Measurements from ENCODE around the gene PCAT7. TPM values are rescaled to one million over a fixed set of nuclear protein-coding genes. Genes with fewer than 3 reads are reported as not detected.
"Not testable (repeated sequence)": the region's sequence is repeated elsewhere in the genome, so short reads cannot be mapped to it uniquely, and the experiment has no call there.

PCAT7 gene
- total RNA-seq, 4 donors from 2014 or later = not detected

- 85 to 88% methylated on average over 6 of the region's 6 CpGs for WGBS, 2 donors
- Histone ChIP-seq H3K4me1 (peaks cover 0 to 7% of the 10 kb centered on the region in 2 donors), H3K4me3 (replicated peaks in 1 of 3) (no peak overlapping the region), H3K36me3 (no peaks in the 10 kb centered on the region), H3K27ac (no peak overlapping the region), H3K9me3 (no peaks in the 10 kb centered on the region), H3K27me3 (no peaks in the 10 kb centered on the region)
- intact Hi-C loops (cut with DNase I) = no loop called here
- DNase-seq = no peak
- TF ChIP-seq CTCF (IDR thresholded peaks at IDR 0.05) = no peak
- no peak for TF ChIP-seq POLR2A (IDR thresholded peaks at IDR 0.05)
Observed at GRCh38 chr9:94584555-94584954, 29.7 kb downstream of the PCAT7 start.

- WGBS, 2 donors = 74 to 79% methylated on average over 4 of the region's 4 CpGs
Observed at GRCh38 chr9:94586316-94586715, 31.4 kb downstream of the PCAT7 start.

GRCh38 chr9:94586814-94587213 is 31.9 kb downstream of the PCAT7 start:
- TF ChIP-seq CTCF (IDR thresholded peaks at IDR 0.05) = no peak
- 62 to 68% methylated on average over 9 of the region's 9 CpGs for WGBS, 2 donors
- Histone ChIP-seq H3K4me1 (peaks cover 0 to 7% of the 10 kb centered on the region in 2 donors), H3K9me3 (no peaks in the 10 kb centered on the region), H3K4me3 (replicated peaks in 1 of 3) (no peak overlapping the region), H3K27me3 (no peaks in the 10 kb centered on the region), H3K36me3 (no peaks in the 10 kb centered on the region), H3K27ac (no peak overlapping the region)
- intact Hi-C loops (cut with DNase I) = no loop called here
- no peak for DNase-seq

More at GRCh38 chr9:94586316-94586715, 31.4 kb downstream of the PCAT7 start:
- TF ChIP-seq CTCF (IDR thresholded peaks at IDR 0.05) (no peak), POLR2A (IDR thresholded peaks at IDR 0.05) (no peak)
- Histone ChIP-seq H3K4me3 (replicated peaks in 1 of 3) (no peak overlapping the region), H3K4me1 (peaks cover 0 to 7% of the 10 kb centered on the region in 2 donors), H3K36me3 (no peaks in the 10 kb centered on the region), H3K27ac (no peak overlapping the region), H3K9me3 (no peaks in the 10 kb centered on the region), H3K27me3 (no peaks in the 10 kb centered on the region)
- DNase-seq = no peak
- intact Hi-C loops (cut with DNase I) = no loop called here

- 89 to 93% methylated on average over 9 of the region's 9 CpGs for WGBS, 2 donors
- no peaks in the 10 kb centered on the region for H3K9me3 ChIP-seq
- no peaks in the 10 kb centered on the region for H3K36me3 ChIP-seq
- no peak for DNase-seq
- intact Hi-C loops (cut with DNase I) = no loop called here
- no peak overlapping the region for H3K4me3 ChIP-seq (replicated peaks in 1 of 3)
- peaks cover 0 to 7% of the 10 kb centered on the region in 2 donors for H3K4me1 ChIP-seq
- H3K27ac ChIP-seq = no peak overlapping the region
- TF ChIP-seq POLR2A (IDR thresholded peaks at IDR 0.05) = no peak
- TF ChIP-seq CTCF (IDR thresholded peaks at IDR 0.05) = no peak
- no peaks in the 10 kb centered on the region for H3K27me3 ChIP-seq
Observed at GRCh38 chr9:94588681-94589080, 33.8 kb downstream of the PCAT7 start.

- H3K4me1 ChIP-seq; H3K36me3 ChIP-seq; H3K27me3 ChIP-seq; DNase-seq; intact Hi-C loops (cut with DNase I); H3K4me3 ChIP-seq (replicated peaks in 1 of 3); H3K9me3 ChIP-seq; H3K27ac ChIP-seq: not testable (repeated sequence)
- 85 to 91% methylated on average over 7 to 17 of the region's 38 CpGs for WGBS, 2 donors
Observed at GRCh38 chr9:94591046-94591545, 36.2 kb downstream of the PCAT7 start.

- intact Hi-C loops (cut with DNase I) = no loop called here
- no peaks in the 10 kb centered on the region for H3K27me3 ChIP-seq
- 84 to 90% methylated on average over 8 of the region's 8 CpGs for WGBS, 2 donors
- H3K36me3 ChIP-seq = no peaks in the 10 kb centered on the region
- no peak for DNase-seq
- H3K9me3 ChIP-seq = no peaks in the 10 kb centered on the region
- H3K4me1 ChIP-seq = peaks cover 0 to under 1% of the 10 kb centered on the region in 2 donors
- no peak for TF ChIP-seq POLR2A (IDR thresholded peaks at IDR 0.05)
- TF ChIP-seq CTCF (IDR thresholded peaks at IDR 0.05) = no peak
- no peak overlapping the region for H3K27ac ChIP-seq
- no peak overlapping the region for H3K4me3 ChIP-seq (replicated peaks in 1 of 3)
Observed at GRCh38 chr9:94591876-94592275, 37.0 kb downstream of the PCAT7 start.

GRCh38 chr9:94592683-94593082 is 37.8 kb downstream of the PCAT7 start:
- WGBS, 2 donors = 72 to 74% methylated on average over 6 to 7 of the region's 7 CpGs
- H3K4me3 ChIP-seq (replicated peaks in 1 of 3); H3K4me1 ChIP-seq; H3K27me3 ChIP-seq; DNase-seq; H3K9me3 ChIP-seq; H3K27ac ChIP-seq; H3K36me3 ChIP-seq; intact Hi-C loops (cut with DNase I): not testable (repeated sequence)

Data from thyroid gland (tissue), 4 donors.